Parietal lobe (tissue), 1 donor: ENCODE measurements around the gene TMEM242. TPM values are rescaled to one million over a fixed set of nuclear protein-coding genes. Genes with fewer than 3 reads are reported as not detected.

Experiments
- total RNA-seq: library from RNA; depleted of rRNA; stranded (reverse); fragments of >200 nt; gene quantifications from one replicate; pipeline ENCODE4 v1.2.3, GENCODE V29; 2014

TMEM242 gene
- 16.9 TPM for total RNA-seq

GRCh38 chr6:157323255-157323965 is at the start of gene TMEM242:
Gene TMEM242, minus strand, starts transcription at chr6:157323519. Its CDS starts 20 bp downstream, at chr6:157323499.

Other genes with a start within 250 kb of the TMEM242 start
- gene ZDHHC14, start 57.7 kb upstream of the TMEM242 start, total RNA-seq = 11.0 TPM